Mesendoderm (in vitro differentiated cells): ENCODE results near the gene NGB.

Experiments
- DNase-seq: peaks from one replicate; pipeline ENCODE4 v3.0.0; 2013
- H2AK5ac ChIP-seq: 2 replicates; pipeline ENCODE4 v1.6.1; 2013; ENCODE audit warnings: low read length, inconsistent platforms
- H2BK120ac ChIP-seq: 2 replicates; pipeline ENCODE4 v1.6.1; 2013; ENCODE audit warnings: low read depth, mild to moderate bottlenecking, low read length, moderate library complexity, mixed read lengths
- H2BK15ac ChIP-seq: replicated peaks from 2 replicates; pipeline ENCODE4 v1.6.1; 2013; ENCODE audit warnings: low read depth, mild to moderate bottlenecking, moderate library complexity
- H2BK5ac ChIP-seq: 2 replicates; pipeline ENCODE4 v1.6.1; 2013; ENCODE audit warnings: low read length, inconsistent platforms
- H3K18ac ChIP-seq: 2 replicates; pipeline ENCODE4 v1.6.1; 2013; ENCODE audit warnings: mild to moderate bottlenecking, low read length, mixed read lengths
- H3K23ac ChIP-seq: one replicate; pipeline ENCODE4 v1.6.1; 2013; ENCODE audit warnings: low read length
- H3K27ac ChIP-seq: 2 replicates; pipeline ENCODE4 v1.5.1; 2013; ENCODE audit warnings: low read depth, mild to moderate bottlenecking, inconsistent platforms, low read length, moderate library complexity
- H3K27me3 ChIP-seq: 2 replicates; pipeline ENCODE4 v1.6.1; 2013; ENCODE audit warnings: low read length, control low read depth, mild to moderate bottlenecking, inconsistent platforms; ENCODE audit not compliant: insufficient read depth, poor library complexity
- H3K36me3 ChIP-seq: 2 replicates; pipeline ENCODE4 v1.6.1; 2013; ENCODE audit warnings: low read length, inconsistent platforms; ENCODE audit not compliant: control insufficient read depth, insufficient read depth
- H3K4ac ChIP-seq: one replicate; pipeline ENCODE4 v1.6.1; 2013; ENCODE audit warnings: low read depth, mild to moderate bottlenecking, low read length, moderate library complexity
- H3K4me1 ChIP-seq: 2 replicates; pipeline ENCODE4 v1.6.1; 2013; ENCODE audit warnings: low read depth, low read length, inconsistent platforms; ENCODE audit not compliant: control insufficient read depth
- H3K4me2 ChIP-seq: 2 replicates; pipeline ENCODE4 v1.6.1; 2013; ENCODE audit warnings: low read length
- H3K4me3 ChIP-seq: 2 replicates; pipeline ENCODE4 v1.5.1; 2013; ENCODE audit warnings: mild to moderate bottlenecking, low read length
- H3K56ac ChIP-seq: one replicate; pipeline ENCODE4 v1.6.1; 2013; ENCODE audit warnings: low read length
- H3K79me1 ChIP-seq: 2 replicates; pipeline ENCODE4 v1.6.1; 2013; ENCODE audit warnings: low read length, inconsistent platforms
- H3K79me2 ChIP-seq: 2 replicates; pipeline ENCODE4 v1.6.1; 2013; ENCODE audit warnings: mild to moderate bottlenecking, low read length; ENCODE audit not compliant: control insufficient read depth, insufficient read depth
- H3K9ac ChIP-seq: 2 replicates; pipeline ENCODE4 v1.6.1; 2013; ENCODE audit warnings: low read length, inconsistent platforms
- H4K5ac ChIP-seq: one replicate; pipeline ENCODE4 v1.6.1; 2013; ENCODE audit warnings: low read length
- H4K8ac ChIP-seq: one replicate; pipeline ENCODE4 v1.6.1; 2013; ENCODE audit warnings: low read depth, mild to moderate bottlenecking, control low read depth, low read length, moderate library complexity
- WGBS: extraction: QIAGEN DNeasy Blood & Tissue Kit; methylation state at CpG from one replicate; pipeline ENCODE4 v1.1.7; 2013; ENCODE audit warnings: low lambda C conversion rate, missing lambda C conversion rate; ENCODE audit not compliant: insufficient coverage; ENCODE audit errors: extremely low coverage; 5-methylcytosine and 5-hydroxymethylcytosine counted together

The NGB gene

GRCh38 chr14:77275041-77275580 lies 4.1 kb upstream of the NGB start:
- H3K79me1 ChIP-seq: no peaks in the 10 kb centered on the region
- no peak overlapping the region for H2BK5ac ChIP-seq
- H4K8ac ChIP-seq: no peak overlapping the region
- no peaks in the 10 kb centered on the region for H3K4me1 ChIP-seq
- no peak overlapping the region for H3K4me3 ChIP-seq
- H2AK5ac ChIP-seq: no peak overlapping the region
- peaks cover 14% of the 10 kb centered on the region for H3K27me3 ChIP-seq
- H2BK120ac ChIP-seq: no peak overlapping the region
- WGBS: no CpG with 5 or more reads among the region's 5 CpGs
- H3K23ac ChIP-seq: no peak overlapping the region
- no peaks in the 10 kb centered on the region for H3K79me2 ChIP-seq
- H3K56ac ChIP-seq: no peak overlapping the region
- no peak overlapping the region for H4K5ac ChIP-seq
- no peak overlapping the region for H3K9ac ChIP-seq
- H2BK15ac ChIP-seq: no peak overlapping the region
- H3K4ac ChIP-seq: no peak overlapping the region
- no peaks in the 10 kb centered on the region for H3K36me3 ChIP-seq
- no peak overlapping the region for H3K4me2 ChIP-seq
- H3K18ac ChIP-seq: no peak overlapping the region
- no peak for DNase-seq
- H3K27ac ChIP-seq: no peak overlapping the region

DNA sequence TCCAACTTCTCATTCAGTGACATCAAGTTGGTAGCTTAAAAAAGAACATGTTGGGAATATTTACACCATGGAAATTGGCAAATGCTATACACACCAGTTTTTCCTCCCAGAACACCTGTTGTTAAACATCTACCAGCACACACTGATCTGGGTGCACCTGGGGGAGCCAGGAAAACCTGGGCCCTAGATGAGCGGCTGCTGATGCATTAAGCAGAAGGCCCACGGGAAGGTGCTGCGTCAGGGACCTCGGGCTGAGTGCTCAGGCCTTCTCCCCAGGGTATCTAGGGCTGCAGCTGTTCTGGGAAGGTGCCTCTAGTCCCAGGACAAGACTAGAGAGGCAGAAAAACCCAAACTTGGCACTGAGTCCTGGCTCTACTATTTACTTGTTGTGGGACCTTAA lies 2.8 kb upstream of the NGB start:
- H3K9ac ChIP-seq: no peak overlapping the region
- H3K4me2 ChIP-seq: no peak overlapping the region
- no peak overlapping the region for H4K8ac ChIP-seq
- H2BK15ac ChIP-seq: no peak overlapping the region
- H2BK5ac ChIP-seq: no peak overlapping the region
- H2BK120ac ChIP-seq: no peak overlapping the region
- no peaks in the 10 kb centered on the region for H3K79me1 ChIP-seq
- no peak overlapping the region for H3K56ac ChIP-seq
- H3K4me1 ChIP-seq: no peaks in the 10 kb centered on the region
- no CpG with 5 or more reads among the region's 4 CpGs for WGBS
- no peak overlapping the region for H3K27ac ChIP-seq
- no peaks in the 10 kb centered on the region for H3K79me2 ChIP-seq
- no peak overlapping the region for H2AK5ac ChIP-seq
- no peaks in the 10 kb centered on the region for H3K36me3 ChIP-seq
- no peak overlapping the region for H3K18ac ChIP-seq
- no peak overlapping the region for H3K23ac ChIP-seq
- no peak overlapping the region for H4K5ac ChIP-seq
- DNase-seq: no peak
- H3K27me3 ChIP-seq: peaks cover 18% of the 10 kb centered on the region
- no peak overlapping the region for H3K4me3 ChIP-seq
- no peak overlapping the region for H3K4ac ChIP-seq

DNA sequence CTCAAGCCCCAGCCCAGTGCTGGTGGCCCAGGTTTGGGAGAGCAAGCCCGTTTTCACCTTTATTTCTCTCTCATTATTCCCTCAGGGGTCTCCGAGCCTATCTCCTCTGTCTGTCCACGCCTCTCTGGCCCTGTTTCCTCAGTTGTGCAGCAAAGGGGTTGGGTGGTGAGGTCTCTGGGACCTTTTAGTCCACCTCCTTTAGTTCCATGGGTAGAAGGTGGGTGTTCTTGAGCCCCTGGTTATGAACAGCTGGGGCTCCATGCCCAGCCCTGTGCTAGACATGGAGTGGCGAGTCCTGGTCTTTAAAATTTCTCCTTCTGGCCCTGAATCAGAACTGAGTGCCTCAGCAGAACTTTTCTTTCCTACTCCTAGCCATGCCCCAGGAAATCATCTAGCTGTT lies 1.3 kb upstream of the NGB start:
- peaks cover 18% of the 10 kb centered on the region for H3K27me3 ChIP-seq
- whole genome bisulfite sequencing: no CpG with 5 or more reads among the region's 4 CpGs

DNA sequence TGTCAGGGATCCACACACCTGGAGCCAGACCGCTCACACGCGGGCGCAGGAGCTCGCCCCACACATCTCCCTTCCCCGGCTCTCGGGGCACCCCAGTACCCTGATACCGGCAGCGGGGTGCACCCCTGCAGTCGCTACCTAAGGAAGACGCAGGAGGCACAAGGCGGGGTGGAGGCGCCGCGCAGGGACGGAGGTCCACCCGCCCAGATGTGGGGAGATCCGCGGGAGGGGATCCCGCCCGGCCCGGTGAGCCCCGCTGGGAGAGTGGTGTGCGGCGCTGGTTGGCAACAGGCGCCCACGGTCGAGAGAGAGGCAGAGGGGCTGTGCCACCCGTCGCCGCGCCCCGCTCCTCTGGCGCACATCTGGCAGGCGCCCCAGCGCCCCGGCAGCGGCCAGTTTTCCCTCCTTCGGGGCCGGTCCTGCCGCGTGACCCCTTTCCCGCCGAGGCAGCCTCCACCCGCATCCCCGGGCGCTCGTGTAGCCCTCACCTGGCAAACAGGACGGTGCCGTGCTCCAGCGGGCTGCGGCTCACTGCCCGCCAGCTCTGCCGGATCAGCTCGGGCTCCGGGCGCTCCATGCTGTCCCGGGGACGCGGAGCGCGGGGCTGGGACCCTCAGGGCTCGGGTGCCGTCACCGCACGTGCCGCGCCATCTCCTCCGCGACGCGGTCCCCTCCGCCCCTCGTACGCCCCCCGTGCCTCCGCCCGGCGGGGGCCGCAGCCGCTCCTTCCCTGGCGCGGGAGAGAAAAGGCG lies 469 bp downstream of the NGB start:
- H4K8ac ChIP-seq: no peak overlapping the region
- DNase-seq: no peak
- H3K36me3 ChIP-seq: no peaks in the 10 kb centered on the region
- no peak overlapping the region for H3K27ac ChIP-seq
- no CpG with 5 or more reads among the region's 84 CpGs for WGBS
- H4K5ac ChIP-seq: no peak overlapping the region
- H2BK5ac ChIP-seq: no peak overlapping the region
- H3K56ac ChIP-seq: peak overlapping the region; percentile 56
- no peak overlapping the region for H2BK120ac ChIP-seq
- H2BK15ac ChIP-seq: no peak overlapping the region
- peak overlapping the region; percentile 59 for H3K4me2 ChIP-seq
- H3K4me3 ChIP-seq: no peak overlapping the region
- no peak overlapping the region for H2AK5ac ChIP-seq
- peaks cover 18% of the 10 kb centered on the region for H3K27me3 ChIP-seq
- no peak overlapping the region for H3K18ac ChIP-seq
- peak overlapping the region; percentile 40 for H3K9ac ChIP-seq
- no peaks in the 10 kb centered on the region for H3K4me1 ChIP-seq
- H3K79me1 ChIP-seq: no peaks in the 10 kb centered on the region
- H3K79me2 ChIP-seq: no peaks in the 10 kb centered on the region
- H3K4ac ChIP-seq: no peak overlapping the region
- peak overlapping the region; percentile 45 for H3K23ac ChIP-seq

More for the DNA sequence above, 1.3 kb upstream of the NGB start:
- H3K4me2 ChIP-seq: no peak overlapping the region
- H3K4me3 ChIP-seq: no peak overlapping the region
- no peak overlapping the region for H3K4ac ChIP-seq
- H3K56ac ChIP-seq: no peak overlapping the region
- no peaks in the 10 kb centered on the region for H3K4me1 ChIP-seq
- no peak overlapping the region for H2BK120ac ChIP-seq
- no peak overlapping the region for H3K27ac ChIP-seq
- no peaks in the 10 kb centered on the region for H3K36me3 ChIP-seq
- H4K5ac ChIP-seq: no peak overlapping the region
- no peak overlapping the region for H2AK5ac ChIP-seq
- no peak for DNase-seq
- no peak overlapping the region for H2BK5ac ChIP-seq
- H4K8ac ChIP-seq: no peak overlapping the region
- no peak overlapping the region for H3K18ac ChIP-seq
- H3K9ac ChIP-seq: no peak overlapping the region
- H3K79me1 ChIP-seq: no peaks in the 10 kb centered on the region
- H3K23ac ChIP-seq: no peak overlapping the region
- no peak overlapping the region for H2BK15ac ChIP-seq
- H3K79me2 ChIP-seq: no peaks in the 10 kb centered on the region

DNA sequence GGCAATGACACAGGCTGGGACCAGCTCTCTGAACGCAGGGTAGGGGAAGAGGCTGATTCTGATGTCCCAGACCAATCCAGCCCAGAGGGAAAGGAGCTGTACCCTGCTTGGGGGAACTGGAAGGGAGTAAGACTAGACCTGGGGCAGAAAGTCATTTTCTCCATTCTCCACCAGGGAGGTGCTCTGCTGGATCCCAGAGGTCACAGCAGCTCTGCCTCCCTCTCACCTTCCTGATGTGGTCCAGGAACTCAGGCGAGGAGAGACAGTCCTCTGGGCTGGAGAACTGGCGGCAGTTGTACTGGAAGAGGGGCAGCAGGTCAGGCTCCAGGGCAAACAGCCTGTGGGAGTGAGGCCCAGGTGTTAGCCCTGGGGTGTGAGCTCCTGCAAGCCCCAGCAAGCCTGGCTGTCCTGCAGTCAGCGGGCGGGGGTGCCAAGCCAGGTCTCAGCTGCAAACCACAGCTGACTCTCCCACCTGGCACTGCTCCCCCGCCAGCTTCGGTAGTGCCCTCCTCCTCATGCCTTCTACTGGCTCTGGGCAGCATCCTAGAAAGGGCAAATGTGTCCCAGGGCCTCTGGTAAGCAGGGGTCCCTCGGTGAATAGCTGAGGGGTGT lies 1.9 kb downstream of the NGB start:
- peak overlapping the region; percentile 59 for H3K23ac ChIP-seq
- H3K56ac ChIP-seq: no peak overlapping the region
- H3K79me1 ChIP-seq: no peaks in the 10 kb centered on the region
- no peak overlapping the region for H2BK5ac ChIP-seq
- no peaks in the 10 kb centered on the region for H3K4me1 ChIP-seq
- no peak overlapping the region for H3K18ac ChIP-seq
- WGBS: no CpG with 5 or more reads among the region's 8 CpGs
- no peaks in the 10 kb centered on the region for H3K36me3 ChIP-seq
- DNase-seq: no peak
- H3K27ac ChIP-seq: no peak overlapping the region
- no peak overlapping the region for H2BK120ac ChIP-seq
- no peak overlapping the region for H3K4me2 ChIP-seq
- no peak overlapping the region for H2BK15ac ChIP-seq
- H3K79me2 ChIP-seq: no peaks in the 10 kb centered on the region
- H4K5ac ChIP-seq: no peak overlapping the region
- H2AK5ac ChIP-seq: no peak overlapping the region
- no peak overlapping the region for H3K9ac ChIP-seq
- H3K27me3 ChIP-seq: peaks cover 18% of the 10 kb centered on the region
- H3K4ac ChIP-seq: no peak overlapping the region
- H4K8ac ChIP-seq: no peak overlapping the region
- H3K4me3 ChIP-seq: no peak overlapping the region
